Measurements from ENCODE around the gene LSP1. TPM values are rescaled to one million over a fixed set of nuclear protein-coding genes. Genes with fewer than 3 reads are reported as not detected.

LSP1 gene
- total and polyA plus RNA-seq, 2 donors from 2014 or later: 8.4 to 26.1 TPM

DNA sequence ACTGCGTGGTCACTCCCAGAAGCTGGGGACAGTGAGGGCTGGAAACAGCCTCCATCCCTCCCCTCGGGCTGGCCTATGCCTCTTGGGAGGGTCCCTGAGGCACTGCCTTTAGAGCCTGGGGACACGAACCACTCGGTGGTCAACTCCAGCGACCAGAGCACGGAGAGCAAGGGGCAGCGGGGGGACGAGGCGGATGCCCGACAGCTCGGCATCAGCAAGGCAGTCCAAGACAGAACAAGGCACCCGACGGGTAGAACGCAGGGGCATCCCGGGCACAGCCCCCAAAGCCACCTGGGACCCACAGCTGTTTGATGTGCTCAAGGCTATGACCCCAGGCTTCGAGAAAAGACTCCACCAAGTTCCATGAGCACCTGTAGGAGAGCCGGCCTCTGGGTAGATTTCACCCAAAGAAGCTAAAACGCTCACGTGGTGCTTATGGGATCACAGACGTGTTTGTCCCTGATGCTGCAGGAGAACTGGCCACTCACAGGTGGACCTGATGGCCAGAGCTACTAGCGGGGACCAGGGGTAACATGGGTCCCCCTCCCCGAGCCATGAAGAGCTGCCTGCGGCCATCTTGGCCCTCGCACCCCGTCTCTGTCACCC lies 510 bp upstream of the LSP1 start:
- FAIRE-seq: no peak
- peaks cover 0 to 2% (median 0%) of the 10 kb centered on the region in 3 donors for H3K4me1 ChIP-seq (ENCODE audit: control insufficient read depth in 2 of 3, insufficient read depth in 2 of 3, low read depth in 1 of 3, low read length in 3 of 3)
- no peak overlapping the region for H3K27ac ChIP-seq (ENCODE audit: low read depth in 2 of 2, low read length in 2 of 2)
- no peaks in the 10 kb centered on the region for H3K36me3 ChIP-seq (ENCODE audit: control insufficient read depth in 2 of 3, insufficient read depth in 3 of 3, low read length in 3 of 3)
- no peaks in the 10 kb centered on the region for H3K9me3 ChIP-seq (ENCODE audit: control insufficient read depth in 2 of 3, insufficient read depth in 1 of 3, low read length in 3 of 3)
- no peak overlapping the region for H3K4me3 ChIP-seq (ENCODE audit: low read length in 3 of 3)
- H3K9ac ChIP-seq (ENCODE audit: low read length in 3 of 3): no peak overlapping the region
- DNase-seq: peak in 1 of 5 donors; percentile 72
- TF ChIP-seq, protein P1, sequence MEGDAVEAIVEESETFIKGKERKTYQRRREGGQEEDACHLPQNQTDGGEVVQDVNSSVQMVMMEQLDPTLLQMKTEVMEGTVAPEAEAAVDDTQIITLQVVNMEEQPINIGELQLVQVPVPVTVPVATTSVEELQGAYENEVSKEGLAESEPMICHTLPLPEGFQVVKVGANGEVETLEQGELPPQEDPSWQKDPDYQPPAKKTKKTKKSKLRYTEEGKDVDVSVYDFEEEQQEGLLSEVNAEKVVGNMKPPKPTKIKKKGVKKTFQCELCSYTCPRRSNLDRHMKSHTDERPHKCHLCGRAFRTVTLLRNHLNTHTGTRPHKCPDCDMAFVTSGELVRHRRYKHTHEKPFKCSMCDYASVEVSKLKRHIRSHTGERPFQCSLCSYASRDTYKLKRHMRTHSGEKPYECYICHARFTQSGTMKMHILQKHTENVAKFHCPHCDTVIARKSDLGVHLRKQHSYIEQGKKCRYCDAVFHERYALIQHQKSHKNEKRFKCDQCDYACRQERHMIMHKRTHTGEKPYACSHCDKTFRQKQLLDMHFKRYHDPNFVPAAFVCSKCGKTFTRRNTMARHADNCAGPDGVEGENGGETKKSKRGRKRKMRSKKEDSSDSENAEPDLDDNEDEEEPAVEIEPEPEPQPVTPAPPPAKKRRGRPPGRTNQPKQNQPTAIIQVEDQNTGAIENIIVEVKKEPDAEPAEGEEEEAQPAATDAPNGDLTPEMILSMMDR (IDR thresholded peaks at IDR 0.05; ENCODE audit: borderline replicate concordance, extremely low read depth, insufficient read depth): no peak
- intact Hi-C loops (cut with DNase I): no loop called here
- no peaks in the 10 kb centered on the region for H3K27me3 ChIP-seq (ENCODE audit: control insufficient read depth, insufficient read depth, low read length)

DNA sequence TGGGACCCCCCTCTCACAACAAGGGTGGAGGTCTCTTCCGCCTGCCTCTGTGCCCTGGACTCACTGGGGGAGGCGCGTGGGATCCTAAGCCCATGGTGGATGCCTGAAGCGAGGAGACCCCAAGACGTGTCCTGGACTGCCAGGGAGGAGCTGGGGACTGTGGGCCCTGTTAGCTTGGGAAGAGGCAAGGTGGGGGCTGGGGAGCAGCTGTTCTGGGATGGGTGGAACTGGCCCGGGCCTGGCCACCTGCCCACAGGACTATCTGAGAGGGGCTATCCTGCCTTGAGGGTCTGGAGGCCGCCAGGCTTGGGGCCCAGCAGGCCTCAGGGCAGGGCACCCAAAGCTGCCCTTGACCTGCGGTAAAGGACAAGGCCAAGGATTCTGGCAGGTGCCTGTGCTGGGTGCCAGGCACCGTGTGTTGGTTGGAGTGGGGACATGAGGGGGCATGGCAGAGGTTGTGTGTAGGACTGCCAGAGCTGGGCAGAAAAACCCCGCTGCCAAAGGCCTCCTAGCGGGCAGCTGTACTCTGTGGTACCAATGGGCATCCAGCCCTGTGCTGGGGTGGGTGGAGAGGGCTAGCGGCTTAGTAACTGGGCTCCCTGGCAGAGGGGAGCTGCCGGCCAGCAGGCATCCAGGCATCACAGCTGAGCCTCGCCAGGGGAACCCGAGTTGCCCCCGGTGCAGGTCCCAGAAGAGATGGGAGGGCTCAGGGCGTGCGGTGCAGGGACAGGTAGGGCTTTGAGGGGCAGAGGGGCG lies 670 bp downstream of the LSP1 start:
- intact Hi-C loops (cut with DNase I): no loop called here
- TF ChIP-seq, protein P1 (IDR thresholded peaks at IDR 0.05; ENCODE audit: borderline replicate concordance, extremely low read depth, insufficient read depth): no peak
- Histone ChIP-seq H3K27me3 (ENCODE audit: control insufficient read depth, insufficient read depth, low read length) (no peaks in the 10 kb centered on the region), H3K4me1 (ENCODE audit: control insufficient read depth in 2 of 3, insufficient read depth in 2 of 3, low read depth in 1 of 3, low read length in 3 of 3) (peaks cover 0 to 2% (median 0%) of the 10 kb centered on the region in 3 donors), H3K36me3 (ENCODE audit: control insufficient read depth in 2 of 3, insufficient read depth in 3 of 3, low read length in 3 of 3) (no peaks in the 10 kb centered on the region), H3K9me3 (ENCODE audit: control insufficient read depth in 2 of 3, insufficient read depth in 1 of 3, low read length in 3 of 3) (no peaks in the 10 kb centered on the region), H3K4me3 (ENCODE audit: low read length in 3 of 3) (no peak overlapping the region), H3K9ac (ENCODE audit: low read length in 3 of 3) (no peak overlapping the region), H3K27ac (ENCODE audit: low read depth in 2 of 2, low read length in 2 of 2) (no peak overlapping the region)
- no peak for FAIRE-seq
- peak in 1 of 5 donors; percentile 74 for DNase-seq

DNA sequence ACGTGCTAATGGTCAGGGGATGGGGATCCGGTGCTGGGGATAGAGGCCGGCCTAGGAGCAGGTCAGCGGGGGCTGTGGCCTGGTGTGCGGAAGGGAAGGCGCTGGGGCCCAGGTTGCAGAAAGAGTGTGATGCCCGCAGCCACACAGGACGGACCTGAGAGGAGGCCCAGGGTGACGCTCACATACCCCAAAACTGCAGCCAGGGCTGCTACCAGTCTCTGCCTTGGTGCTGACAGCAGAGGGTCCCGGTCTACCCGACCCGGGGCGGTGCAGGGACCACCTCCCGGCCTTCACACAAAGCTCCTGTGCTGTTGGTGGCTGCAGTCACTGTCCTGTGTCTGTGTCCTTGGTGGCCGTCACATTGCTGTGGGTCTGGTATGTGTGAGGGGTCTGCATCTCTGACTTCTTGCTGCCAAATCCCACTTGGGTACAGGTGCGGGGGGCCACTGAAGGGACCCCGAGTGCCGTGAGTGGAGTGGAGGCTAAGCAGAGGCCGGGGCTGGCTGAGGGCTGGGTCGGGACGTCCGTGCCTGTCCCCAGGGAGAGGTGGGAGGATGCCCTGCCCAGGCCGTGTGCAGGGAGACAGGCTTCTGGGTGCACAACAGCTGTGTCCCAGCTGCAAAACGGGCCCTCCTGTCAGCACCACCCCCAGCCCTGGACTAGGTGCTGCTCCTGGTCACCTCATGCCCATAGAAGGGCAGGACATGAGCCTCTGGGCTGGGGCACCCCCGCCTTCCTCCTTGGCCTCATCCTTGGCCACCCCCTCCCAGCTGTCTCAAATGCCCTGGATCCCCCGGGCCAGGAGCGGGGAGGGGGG lies 1.5 kb downstream of the LSP1 start:
- no peak overlapping the region for H3K27ac ChIP-seq (ENCODE audit: low read depth in 2 of 2, low read length in 2 of 2)
- H3K4me1 ChIP-seq (ENCODE audit: control insufficient read depth in 2 of 3, insufficient read depth in 2 of 3, low read depth in 1 of 3, low read length in 3 of 3): peaks cover 0 to 2% (median 0%) of the 10 kb centered on the region in 3 donors
- no peak overlapping the region for H3K9ac ChIP-seq (ENCODE audit: low read length in 3 of 3)

More for the DNA sequence above, 1.5 kb downstream of the LSP1 start:
- no peak overlapping the region for H3K4me3 ChIP-seq (ENCODE audit: low read length in 3 of 3)
- FAIRE-seq (no peak), DNase-seq (peak in 1 of 5 donors; percentile 71)
- H3K36me3 ChIP-seq (ENCODE audit: control insufficient read depth in 2 of 3, insufficient read depth in 3 of 3, low read length in 3 of 3): no peaks in the 10 kb centered on the region
- TF ChIP-seq, protein P1 (IDR thresholded peaks at IDR 0.05; ENCODE audit: borderline replicate concordance, extremely low read depth, insufficient read depth): no peak
- H3K27me3 ChIP-seq (ENCODE audit: control insufficient read depth, insufficient read depth, low read length): no peaks in the 10 kb centered on the region
- intact Hi-C loops (cut with DNase I): no loop called here
- no peaks in the 10 kb centered on the region for H3K9me3 ChIP-seq (ENCODE audit: control insufficient read depth in 2 of 3, insufficient read depth in 1 of 3, low read length in 3 of 3)
